ENCODE measurements around the gene RANBP2.
A peak's percentile ranks its signal among the peaks of the same experiment; 100 is the strongest.

Gene RANBP2

DNA sequence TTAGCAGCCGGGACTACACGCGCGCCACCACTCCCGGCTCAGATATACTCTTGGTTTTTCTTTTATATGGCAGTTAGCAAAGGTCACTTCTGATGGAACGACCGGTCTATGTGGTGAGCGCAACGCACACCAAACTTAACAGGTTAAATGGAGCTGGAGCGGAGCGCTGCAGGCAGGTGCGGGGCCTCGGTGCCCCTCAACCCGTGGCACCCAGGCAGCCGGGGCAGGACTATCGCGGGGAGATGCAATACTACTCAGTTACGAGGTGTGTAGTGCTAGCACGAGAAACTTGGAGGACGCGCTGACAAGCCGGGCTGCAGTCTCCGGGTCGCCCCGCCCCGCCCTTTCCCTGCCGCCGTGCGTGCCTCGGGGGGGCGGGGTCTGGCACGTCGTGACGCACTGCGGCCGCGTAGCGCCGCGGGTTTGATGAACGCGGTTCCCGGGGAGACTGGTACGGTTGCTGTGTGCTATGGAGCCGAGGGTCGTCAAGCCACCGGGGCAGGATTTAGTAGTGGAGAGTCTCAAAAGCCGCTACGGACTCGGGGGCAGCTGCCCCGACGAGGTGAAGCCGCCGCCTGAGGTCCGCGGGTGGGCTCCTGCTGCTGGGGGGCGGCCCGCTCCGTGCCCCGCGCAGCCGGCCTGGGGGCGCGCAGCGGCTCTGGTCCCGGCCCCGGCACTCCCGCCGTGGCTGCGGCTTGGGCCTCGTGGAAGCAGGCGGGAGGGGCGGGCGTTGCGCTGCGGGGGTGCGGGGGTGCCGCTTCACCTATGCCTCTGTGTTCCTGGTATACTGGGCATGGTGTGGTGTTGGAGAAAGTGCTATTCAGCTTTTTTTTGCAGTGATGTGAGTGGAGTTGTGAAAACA, 67.3 kb downstream of the RANBP2 start, which contains the start of gene CCDC138:
CCDC138 (plus strand) TSS at position 418 of the 862 bp plus-strand sequence; CDS start at position 470, 52 bp downstream.
- H3K27me3 ChIP-seq (ENCODE audit: insufficient read depth, low read length) = no peaks in the 10 kb centered on the region
- peaks cover 62% of the 10 kb centered on the region for H3K36me3 ChIP-seq (ENCODE audit: insufficient read depth, low read depth, low read length)
- peaks cover 4% of the 10 kb centered on the region; the same call in 1 of the 2 replicates for H3K4me1 ChIP-seq (ENCODE audit: insufficient read depth, low read length)
- peak within 1 kb of the TSS; percentile 52 for H3K27ac ChIP-seq (ENCODE audit: low read length)
- H3K9me3 ChIP-seq (ENCODE audit: insufficient read depth, low read depth, low read length) = no peaks in the 10 kb centered on the region
- H3K4me3 ChIP-seq (ENCODE audit: low read length) = peak within 1 kb of the TSS; percentile 84
- H3K9ac ChIP-seq (ENCODE audit: low read depth, low read length) = peak within 1 kb of the TSS; percentile 88

DNA sequence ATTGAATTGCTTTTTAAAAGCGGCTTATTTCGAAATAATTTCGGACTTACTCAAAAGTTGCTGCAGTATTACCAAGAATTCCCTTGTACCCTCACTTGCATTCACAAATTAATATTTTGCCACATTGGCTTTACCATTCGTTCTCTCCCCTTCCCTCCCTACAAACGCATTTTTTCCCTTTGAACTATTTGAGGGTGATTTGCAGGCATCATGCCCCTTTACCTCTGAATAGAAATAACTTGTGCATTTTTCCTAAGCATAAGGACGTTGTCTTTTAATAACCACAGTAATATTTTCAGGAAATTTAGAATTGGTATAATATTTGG, 67.9 kb downstream of the RANBP2 start:
- Histone ChIP-seq H3K4me3 (ENCODE audit: low read length) (peak overlapping the region; percentile 84), H3K27ac (ENCODE audit: low read length) (peak overlapping the region; percentile 52), H3K9me3 (ENCODE audit: insufficient read depth, low read depth, low read length) (no peaks in the 10 kb centered on the region), H3K9ac (ENCODE audit: low read depth, low read length) (peak overlapping the region; percentile 88), H3K4me1 (ENCODE audit: insufficient read depth, low read length) (peaks cover 4% of the 10 kb centered on the region; the same call in 1 of the 2 replicates), H3K27me3 (ENCODE audit: insufficient read depth, low read length) (no peaks in the 10 kb centered on the region), H3K36me3 (ENCODE audit: insufficient read depth, low read depth, low read length) (peaks cover 62% of the 10 kb centered on the region)

DNA sequence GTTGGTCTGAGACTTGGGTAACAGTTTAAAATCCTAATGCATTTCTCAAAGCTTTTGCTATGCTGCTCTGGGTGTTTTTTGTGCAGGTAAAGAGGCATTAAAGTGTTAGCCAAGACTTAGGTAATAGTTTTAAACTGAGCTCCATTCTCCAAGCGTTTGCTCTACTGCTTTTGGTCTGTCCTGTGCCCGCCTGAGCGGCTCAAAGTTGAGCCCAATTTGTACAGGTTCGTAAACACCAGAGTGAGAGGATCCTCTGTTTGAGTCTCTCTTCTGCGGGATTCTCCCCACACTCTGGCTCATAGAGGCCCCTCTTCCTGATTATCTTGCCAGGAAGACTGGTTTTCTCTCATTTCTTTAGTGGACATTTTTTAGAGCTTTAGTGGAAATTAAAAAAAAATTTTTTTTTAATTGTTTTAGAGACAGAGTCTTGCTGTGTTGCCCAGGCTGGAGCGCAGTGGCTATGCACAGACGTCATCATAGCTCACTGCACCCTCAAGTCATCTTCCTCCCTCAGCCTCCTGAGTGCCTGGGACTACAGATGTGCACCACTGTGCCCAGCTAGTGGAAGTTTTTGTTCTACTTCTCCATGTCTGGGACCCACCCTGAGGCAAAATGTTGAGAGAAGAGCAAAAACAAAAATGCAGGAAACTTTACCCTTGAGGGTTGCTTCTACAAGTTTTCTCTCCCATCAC, 83.9 kb downstream of the RANBP2 start:
- no peak overlapping the region for H3K9ac ChIP-seq (ENCODE audit: low read depth, low read length)
- no peaks in the 10 kb centered on the region for H3K4me1 ChIP-seq (ENCODE audit: insufficient read depth, low read length)
- H3K27me3 ChIP-seq (ENCODE audit: insufficient read depth, low read length) = no peaks in the 10 kb centered on the region
- H3K9me3 ChIP-seq (ENCODE audit: insufficient read depth, low read depth, low read length) = peaks cover 1% of the 10 kb centered on the region; the same call in 1 of the 2 replicates
- no peak overlapping the region for H3K4me3 ChIP-seq (ENCODE audit: low read length)
- peaks cover 76% of the 10 kb centered on the region for H3K36me3 ChIP-seq (ENCODE audit: insufficient read depth, low read depth, low read length)
- H3K27ac ChIP-seq (ENCODE audit: low read length) = no peak overlapping the region

DNA sequence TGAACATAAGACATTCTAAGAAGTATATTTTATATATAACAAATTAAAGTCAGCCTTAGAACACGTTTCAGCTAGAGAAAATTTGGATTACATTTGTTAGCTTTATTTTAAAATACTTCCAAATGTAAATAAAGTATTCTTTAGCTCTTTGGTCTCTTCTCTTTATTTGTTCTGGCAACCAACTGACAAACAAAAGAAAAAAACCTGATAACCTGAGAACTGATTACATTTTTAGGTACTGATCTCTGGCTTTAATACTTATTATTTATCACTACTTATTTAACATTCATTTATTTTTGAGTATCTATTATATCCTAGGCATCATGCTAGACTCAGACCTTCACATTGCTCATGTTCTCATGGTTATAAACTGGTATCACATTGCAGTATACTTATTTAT, 85.8 kb downstream of the RANBP2 start:
- Histone ChIP-seq H3K4me1 (ENCODE audit: insufficient read depth, low read length) (no peaks in the 10 kb centered on the region), H3K27ac (ENCODE audit: low read length) (no peak overlapping the region), H3K9ac (ENCODE audit: low read depth, low read length) (no peak overlapping the region), H3K27me3 (ENCODE audit: insufficient read depth, low read length) (no peaks in the 10 kb centered on the region), H3K4me3 (ENCODE audit: low read length) (no peak overlapping the region), H3K9me3 (ENCODE audit: insufficient read depth, low read depth, low read length) (peaks cover 20% of the 10 kb centered on the region), H3K36me3 (ENCODE audit: insufficient read depth, low read depth, low read length) (peaks cover 76% of the 10 kb centered on the region)

DNA sequence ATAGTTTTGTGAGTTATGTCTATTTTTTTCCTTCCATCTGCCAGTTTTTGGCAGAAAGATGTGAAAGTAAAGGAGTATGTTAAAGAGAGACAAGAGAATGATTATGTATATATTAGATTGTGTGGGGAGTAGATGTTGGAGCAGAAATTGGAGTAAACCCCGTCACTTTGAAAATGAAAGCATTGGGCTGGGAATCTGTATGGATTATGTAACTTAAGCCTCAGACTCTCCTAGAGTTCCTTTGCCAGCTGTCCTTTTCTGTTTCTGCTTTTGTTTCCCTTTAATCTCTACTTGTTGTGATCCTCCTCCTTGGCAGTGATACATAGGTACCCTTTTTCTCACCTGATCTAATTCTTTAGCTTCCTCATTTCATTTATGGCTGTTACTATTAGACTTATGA, 86.5 kb downstream of the RANBP2 start:
- H3K27ac ChIP-seq (ENCODE audit: low read length) = no peak overlapping the region
- no peaks in the 10 kb centered on the region for H3K27me3 ChIP-seq (ENCODE audit: insufficient read depth, low read length)
- H3K36me3 ChIP-seq (ENCODE audit: insufficient read depth, low read depth, low read length) = peaks cover 77% of the 10 kb centered on the region
- H3K4me3 ChIP-seq (ENCODE audit: low read length) = no peak overlapping the region
- no peaks in the 10 kb centered on the region for H3K4me1 ChIP-seq (ENCODE audit: insufficient read depth, low read length)
- no peak overlapping the region for H3K9ac ChIP-seq (ENCODE audit: low read depth, low read length)
- peaks cover 20% of the 10 kb centered on the region for H3K9me3 ChIP-seq (ENCODE audit: insufficient read depth, low read depth, low read length)

DNA sequence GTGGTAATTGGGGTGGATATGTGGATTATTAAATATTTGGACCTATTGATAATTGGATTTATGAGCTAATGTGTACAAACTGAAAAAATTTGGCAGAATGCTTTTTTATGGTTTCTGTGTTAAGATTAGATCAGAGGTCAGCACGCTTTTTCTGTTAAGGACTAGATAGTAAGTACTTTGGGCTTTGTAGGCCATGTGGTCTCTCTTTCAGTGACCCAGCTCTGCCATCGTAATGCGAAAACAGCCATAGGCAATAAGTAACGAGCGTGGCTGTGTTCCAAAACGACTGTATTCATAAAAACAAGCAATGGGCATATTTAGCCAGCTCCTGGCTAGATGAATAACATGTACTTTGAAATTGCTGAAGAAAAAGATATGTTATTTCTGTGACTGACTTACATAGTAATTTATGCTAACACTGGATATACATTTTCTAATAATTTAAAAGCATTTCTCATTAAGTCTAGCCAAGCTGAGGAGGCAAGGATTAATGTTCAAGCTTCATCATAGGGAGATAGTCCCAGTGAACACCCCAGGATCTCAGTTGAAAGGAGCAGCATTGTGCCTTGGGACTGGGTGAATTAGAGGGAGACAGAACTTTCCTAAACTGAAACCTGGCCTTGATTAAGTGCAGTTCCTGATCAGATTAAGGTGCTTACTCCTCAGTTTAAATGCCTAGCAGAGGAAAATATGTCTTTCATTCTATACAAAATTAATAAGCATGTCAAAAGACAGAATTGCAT, 87.3 kb downstream of the RANBP2 start:
- peaks cover 80% of the 10 kb centered on the region for H3K36me3 ChIP-seq (ENCODE audit: insufficient read depth, low read depth, low read length)
- H3K27ac ChIP-seq (ENCODE audit: low read length) = no peak overlapping the region
- no peaks in the 10 kb centered on the region for H3K4me1 ChIP-seq (ENCODE audit: insufficient read depth, low read length)
- no peaks in the 10 kb centered on the region for H3K27me3 ChIP-seq (ENCODE audit: insufficient read depth, low read length)
- H3K9me3 ChIP-seq (ENCODE audit: insufficient read depth, low read depth, low read length) = peaks cover 20% of the 10 kb centered on the region
- no peak overlapping the region for H3K4me3 ChIP-seq (ENCODE audit: low read length)
- no peak overlapping the region for H3K9ac ChIP-seq (ENCODE audit: low read depth, low read length)

DNA sequence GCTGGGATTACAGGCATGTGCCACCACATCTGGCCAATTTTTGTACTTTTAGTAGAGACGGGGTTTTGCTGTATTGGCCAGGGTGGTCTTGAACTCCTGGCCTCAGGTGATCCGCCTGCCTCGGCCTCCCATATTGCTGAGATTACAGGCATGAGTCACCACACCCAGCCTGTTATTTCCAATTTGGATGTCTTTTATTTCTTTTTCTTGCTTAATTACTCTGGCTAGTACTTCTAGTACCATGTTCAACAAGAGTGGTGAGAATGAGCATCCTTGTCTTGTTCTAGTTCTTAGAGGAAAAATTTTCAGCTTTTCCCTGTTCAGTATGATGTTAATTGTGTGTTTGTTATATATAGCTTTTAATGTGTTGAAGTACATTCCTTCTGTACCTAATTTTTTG, 90.7 kb downstream of the RANBP2 start:
- Histone ChIP-seq H3K36me3 (ENCODE audit: insufficient read depth, low read depth, low read length) (peaks cover 84% of the 10 kb centered on the region), H3K27me3 (ENCODE audit: insufficient read depth, low read length) (no peaks in the 10 kb centered on the region), H3K9me3 (ENCODE audit: insufficient read depth, low read depth, low read length) (peaks cover 20% of the 10 kb centered on the region), H3K4me3 (ENCODE audit: low read length) (no peak overlapping the region), H3K4me1 (ENCODE audit: insufficient read depth, low read length) (no peaks in the 10 kb centered on the region), H3K9ac (ENCODE audit: low read depth, low read length) (no peak overlapping the region), H3K27ac (ENCODE audit: low read length) (no peak overlapping the region)

DNA sequence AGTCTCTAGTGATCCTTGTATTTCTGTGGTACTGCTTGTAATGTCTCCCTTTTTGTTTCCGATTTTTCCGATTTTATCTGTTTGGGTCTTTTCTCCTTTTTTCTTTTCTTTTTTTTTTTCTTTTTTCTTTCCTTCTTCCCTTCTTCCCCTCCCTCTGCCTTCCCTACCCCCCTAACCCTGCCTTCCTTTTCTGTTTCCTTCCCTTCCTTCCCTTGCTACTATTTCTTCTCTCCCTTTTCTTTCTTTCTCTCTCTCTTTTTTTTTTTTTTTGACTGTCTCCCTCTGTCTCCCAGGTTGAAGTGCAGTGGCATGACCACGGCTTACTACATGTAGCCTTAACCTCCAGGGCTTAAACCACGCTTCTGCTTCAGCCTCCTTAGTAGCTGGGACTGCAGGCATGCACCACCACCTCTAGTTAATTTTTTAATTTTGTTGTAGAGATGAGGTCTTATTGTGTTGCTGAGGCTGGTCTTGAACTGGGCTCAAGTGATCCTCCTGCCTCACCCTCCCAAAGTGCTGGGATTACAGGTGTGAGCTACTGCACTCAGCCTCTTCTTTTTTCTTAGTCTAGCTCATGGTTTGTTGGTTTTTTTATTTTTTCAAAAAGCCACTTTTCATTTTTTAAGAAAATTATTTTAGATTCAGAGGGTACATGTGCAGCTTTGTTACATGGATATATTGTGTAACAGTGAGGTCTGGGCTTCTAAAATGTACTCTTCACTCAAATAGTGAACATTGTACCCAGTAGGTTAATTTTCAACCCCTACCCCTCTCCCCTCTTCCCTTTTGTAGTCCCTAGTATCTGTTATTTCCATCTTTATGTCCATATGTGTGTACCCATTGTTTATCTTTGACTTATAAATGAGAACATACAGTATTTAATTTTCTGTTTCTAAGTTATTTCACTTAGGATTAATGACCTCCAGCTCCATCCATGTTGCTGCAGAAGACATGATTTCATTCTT, 92.0 kb downstream of the RANBP2 start:
- H3K36me3 ChIP-seq (ENCODE audit: insufficient read depth, low read depth, low read length) = peaks cover 82% of the 10 kb centered on the region
- no peak overlapping the region for H3K4me3 ChIP-seq (ENCODE audit: low read length)
- H3K27ac ChIP-seq (ENCODE audit: low read length) = no peak overlapping the region
- H3K9ac ChIP-seq (ENCODE audit: low read depth, low read length) = no peak overlapping the region
- H3K4me1 ChIP-seq (ENCODE audit: insufficient read depth, low read length) = no peaks in the 10 kb centered on the region
- H3K9me3 ChIP-seq (ENCODE audit: insufficient read depth, low read depth, low read length) = peaks cover 20% of the 10 kb centered on the region
- no peaks in the 10 kb centered on the region for H3K27me3 ChIP-seq (ENCODE audit: insufficient read depth, low read length)

DNA sequence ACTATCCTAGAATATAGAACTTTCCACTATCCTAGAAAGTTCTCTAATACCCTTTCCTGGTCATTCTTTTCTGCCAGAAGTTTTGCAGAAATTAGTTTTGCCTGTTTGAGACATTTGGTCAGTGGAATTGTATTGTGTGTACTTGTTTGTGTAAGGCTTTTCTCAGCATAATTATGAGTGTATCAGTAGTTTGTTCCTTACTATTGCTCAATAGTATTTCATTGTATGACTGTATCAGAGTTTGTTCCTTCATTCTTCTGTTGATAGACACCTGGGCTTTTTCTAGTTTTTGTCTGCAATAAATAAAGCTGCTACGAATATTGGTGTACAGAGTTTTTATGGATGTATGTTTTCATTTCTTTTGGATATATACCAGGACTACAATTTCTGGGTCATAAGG, 94.5 kb downstream of the RANBP2 start:
- Histone ChIP-seq H3K36me3 (ENCODE audit: insufficient read depth, low read depth, low read length) (peaks cover 80% of the 10 kb centered on the region), H3K9me3 (ENCODE audit: insufficient read depth, low read depth, low read length) (peaks cover 14% of the 10 kb centered on the region)

DNA sequence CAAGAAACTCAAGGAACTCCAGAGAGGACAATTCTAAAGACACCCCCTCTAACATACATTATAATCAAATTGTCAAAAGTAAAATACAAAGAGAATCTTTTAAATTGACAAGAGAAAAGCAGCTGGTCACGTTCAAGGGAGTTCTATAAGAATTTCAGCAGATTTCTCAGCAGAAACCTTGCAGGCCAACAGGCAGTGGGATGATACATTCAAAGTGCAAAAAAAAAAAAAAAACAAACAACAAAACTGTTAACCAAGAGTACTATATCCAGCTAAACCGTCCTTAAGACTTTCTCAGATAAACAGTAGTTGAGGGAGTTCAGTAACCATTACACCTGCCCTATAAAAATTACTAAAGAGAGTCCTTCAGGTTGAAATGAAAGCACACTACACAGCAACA, 101.2 kb downstream of the RANBP2 start:
- no peaks in the 10 kb centered on the region for H3K4me1 ChIP-seq (ENCODE audit: insufficient read depth, low read length)
- H3K27ac ChIP-seq (ENCODE audit: low read length) = no peak overlapping the region
- H3K9me3 ChIP-seq (ENCODE audit: insufficient read depth, low read depth, low read length) = no peaks in the 10 kb centered on the region
- H3K36me3 ChIP-seq (ENCODE audit: insufficient read depth, low read depth, low read length) = peaks cover 59% of the 10 kb centered on the region
- no peak overlapping the region for H3K9ac ChIP-seq (ENCODE audit: low read depth, low read length)
- no peaks in the 10 kb centered on the region for H3K27me3 ChIP-seq (ENCODE audit: insufficient read depth, low read length)
- H3K4me3 ChIP-seq (ENCODE audit: low read length) = no peak overlapping the region

More for the DNA sequence above, 94.5 kb downstream of the RANBP2 start:
- no peak overlapping the region for H3K4me3 ChIP-seq (ENCODE audit: low read length)
- H3K9ac ChIP-seq (ENCODE audit: low read depth, low read length) = no peak overlapping the region
- no peaks in the 10 kb centered on the region for H3K27me3 ChIP-seq (ENCODE audit: insufficient read depth, low read length)
- H3K27ac ChIP-seq (ENCODE audit: low read length) = no peak overlapping the region
- H3K4me1 ChIP-seq (ENCODE audit: insufficient read depth, low read length) = no peaks in the 10 kb centered on the region

DNA sequence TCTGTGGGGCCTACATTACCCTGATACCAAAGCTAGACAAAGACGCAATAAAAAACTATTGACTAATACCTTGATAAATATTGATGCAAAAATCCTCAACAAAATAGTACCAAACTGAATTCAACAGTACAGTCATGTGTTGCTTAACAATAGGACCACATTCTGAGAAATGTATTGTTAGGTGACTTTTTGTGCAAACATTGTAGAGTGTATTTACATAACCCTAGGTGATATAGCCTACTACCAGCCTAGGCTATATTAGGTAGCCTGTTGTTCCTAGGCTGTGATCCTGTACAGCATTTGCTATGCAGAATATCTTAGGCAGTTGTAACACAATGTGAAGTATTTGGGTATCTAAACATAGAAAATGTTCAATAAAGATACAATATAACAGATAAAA, 104.0 kb downstream of the RANBP2 start:
- Histone ChIP-seq H3K36me3 (ENCODE audit: insufficient read depth, low read depth, low read length) (peaks cover 46% of the 10 kb centered on the region), H3K9ac (ENCODE audit: low read depth, low read length) (no peak overlapping the region), H3K4me1 (ENCODE audit: insufficient read depth, low read length) (no peaks in the 10 kb centered on the region), H3K4me3 (ENCODE audit: low read length) (no peak overlapping the region), H3K27me3 (ENCODE audit: insufficient read depth, low read length) (no peaks in the 10 kb centered on the region), H3K9me3 (ENCODE audit: insufficient read depth, low read depth, low read length) (no peaks in the 10 kb centered on the region), H3K27ac (ENCODE audit: low read length) (no peak overlapping the region)
